Tongue (tissue), 2 donors: ENCODE results near the gene C2CD3. TPM values are rescaled to one million over a fixed set of nuclear protein-coding genes. Genes with fewer than 3 reads are reported as not detected.
A peak's percentile ranks its signal among the peaks of the same experiment; 100 is the strongest.
"Not testable (repeated sequence)": the region's sequence is repeated elsewhere in the genome, so short reads cannot be mapped to it uniquely, and the experiment has no call there.

ENCODE experiments used
- DNase-seq: peaks from one replicate; pipeline ENCODE4 v3.0.0-alpha.2; 2015
- total RNA-seq: library from RNA; depleted of rRNA; stranded (reverse); fragments of >200 nt; gene quantifications from one replicate; pipeline ENCODE4 v1.2.3, GENCODE V29; 2014

Gene C2CD3
- total RNA-seq, 1 donor from 2014 or later = 22.9 TPM

- peak; percentile 80 for DNase-seq
Observed at GRCh38 chr11:74162681-74163467, 7.9 kb downstream of the C2CD3 start.

- no peak for DNase-seq
Observed at GRCh38 chr11:74159642-74160041, 11.2 kb downstream of the C2CD3 start.

- DNase-seq = no peak
Observed at GRCh38 chr11:74157169-74157568, 13.6 kb downstream of the C2CD3 start.

GRCh38 chr11:74154620-74155281 is 16.1 kb downstream of the C2CD3 start:
- no peak for DNase-seq

GRCh38 chr11:74153224-74153623 is 17.6 kb downstream of the C2CD3 start:
- no peak for DNase-seq

GRCh38 chr11:74147199-74147929 is 23.4 kb downstream of the C2CD3 start:
- DNase-seq = no peak

- DNase-seq = no peak
Observed at GRCh38 chr11:74144592-74144991, 26.2 kb downstream of the C2CD3 start.

GRCh38 chr11:74142624-74143023 is 28.2 kb downstream of the C2CD3 start:
- no peak for DNase-seq

- DNase-seq = no peak
Observed at GRCh38 chr11:74141908-74142307, 28.9 kb downstream of the C2CD3 start.

GRCh38 chr11:74141241-74141695 is 29.5 kb downstream of the C2CD3 start:
- DNase-seq = no peak

- not testable (repeated sequence) for DNase-seq
Observed at GRCh38 chr11:74139919-74140431, 30.8 kb downstream of the C2CD3 start.

GRCh38 chr11:74139151-74139918 is 31.5 kb downstream of the C2CD3 start:
- DNase-seq = no peak

GRCh38 chr11:74138572-74138971 is 32.2 kb downstream of the C2CD3 start:
- DNase-seq = peak; percentile 90

- DNase-seq = peak; percentile 50
Observed at GRCh38 chr11:74138021-74138420, 32.8 kb downstream of the C2CD3 start.

- DNase-seq = no peak
Observed at GRCh38 chr11:74135127-74135840, 35.5 kb downstream of the C2CD3 start.

- DNase-seq = no peak
Observed at GRCh38 chr11:74134661-74135060, 36.1 kb downstream of the C2CD3 start.

GRCh38 chr11:74133436-74133835 is 37.4 kb downstream of the C2CD3 start:
- no peak for DNase-seq

GRCh38 chr11:74132833-74133232 is 38.0 kb downstream of the C2CD3 start:
- DNase-seq = no peak

GRCh38 chr11:74129121-74129520 is 41.7 kb downstream of the C2CD3 start:
- DNase-seq = not testable (repeated sequence)

GRCh38 chr11:74123008-74123448 is 47.8 kb downstream of the C2CD3 start:
- no peak for DNase-seq

- DNase-seq = no peak
Observed at GRCh38 chr11:74121804-74122203, 49.0 kb downstream of the C2CD3 start.
